NCI-H345 treated with DMSO at 0.1 percent for 48 hours (cell line): Measurements from ENCODE around the gene ZMYND12.
"Not testable (repeated sequence)": the region's sequence is repeated elsewhere in the genome, so short reads cannot be mapped to it uniquely, and the experiment has no call there.

ENCODE experiments used
- DNase-seq: peaks from one replicate; lab custom pipeline; 2025; ENCODE audit not compliant: unreplicated experiment; lab: John Stamatoyannopoulos, UW

ZMYND12 gene, protein sequence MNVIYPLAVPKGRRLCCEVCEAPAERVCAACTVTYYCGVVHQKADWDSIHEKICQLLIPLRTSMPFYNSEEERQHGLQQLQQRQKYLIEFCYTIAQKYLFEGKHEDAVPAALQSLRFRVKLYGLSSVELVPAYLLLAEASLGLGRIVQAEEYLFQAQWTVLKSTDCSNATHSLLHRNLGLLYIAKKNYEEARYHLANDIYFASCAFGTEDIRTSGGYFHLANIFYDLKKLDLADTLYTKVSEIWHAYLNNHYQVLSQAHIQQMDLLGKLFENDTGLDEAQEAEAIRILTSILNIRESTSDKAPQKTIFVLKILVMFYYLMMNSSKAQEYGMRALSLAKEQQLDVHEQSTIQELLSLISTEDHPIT

DNA sequence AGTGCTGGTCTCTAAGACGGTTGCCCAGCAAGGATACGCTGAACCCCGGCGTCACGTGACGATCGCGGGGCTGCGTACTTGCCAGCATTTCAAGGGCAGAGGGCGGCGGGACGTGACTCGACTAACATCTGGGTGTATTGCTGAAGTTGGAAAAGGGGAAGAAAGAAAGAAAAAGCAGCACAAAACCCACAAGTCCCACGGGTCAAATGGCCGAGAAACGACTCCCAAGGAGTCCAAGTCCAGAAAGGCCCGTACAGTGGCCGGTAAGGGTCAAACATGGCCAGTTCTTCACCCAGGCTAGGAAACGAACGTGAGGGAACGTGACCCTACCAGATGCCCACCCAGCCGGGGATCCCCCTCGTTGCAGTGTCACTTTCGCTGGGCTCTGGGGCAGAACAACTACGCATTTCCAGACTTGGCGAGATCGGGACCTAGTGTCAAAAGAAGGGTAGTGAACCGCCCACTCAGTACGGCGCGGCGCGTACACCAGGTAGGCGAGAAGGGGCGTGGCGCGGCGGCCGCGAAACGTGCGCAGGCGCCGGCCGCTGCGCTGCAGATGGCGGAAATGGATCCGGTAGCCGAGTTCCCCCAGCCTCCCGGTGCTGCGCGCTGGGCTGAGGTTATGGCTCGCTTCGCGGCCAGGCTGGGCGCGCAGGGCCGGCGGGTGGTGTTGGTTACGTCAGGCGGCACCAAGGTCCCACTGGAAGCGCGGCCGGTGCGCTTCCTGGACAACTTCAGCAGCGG is at the start of gene ZMYND12, which contains the start of gene PPCS:
Gene ZMYND12 (minus strand): TSS at position 13 of the 744 bp plus-strand sequence. CDS start 25 bp downstream, outside the sequence.
Gene PPCS (plus strand): TSS at position 534 of the 744 bp plus-strand sequence. CDS start 23 bp downstream, at position 557.
- DNase-seq = peak; percentile 68

DNA sequence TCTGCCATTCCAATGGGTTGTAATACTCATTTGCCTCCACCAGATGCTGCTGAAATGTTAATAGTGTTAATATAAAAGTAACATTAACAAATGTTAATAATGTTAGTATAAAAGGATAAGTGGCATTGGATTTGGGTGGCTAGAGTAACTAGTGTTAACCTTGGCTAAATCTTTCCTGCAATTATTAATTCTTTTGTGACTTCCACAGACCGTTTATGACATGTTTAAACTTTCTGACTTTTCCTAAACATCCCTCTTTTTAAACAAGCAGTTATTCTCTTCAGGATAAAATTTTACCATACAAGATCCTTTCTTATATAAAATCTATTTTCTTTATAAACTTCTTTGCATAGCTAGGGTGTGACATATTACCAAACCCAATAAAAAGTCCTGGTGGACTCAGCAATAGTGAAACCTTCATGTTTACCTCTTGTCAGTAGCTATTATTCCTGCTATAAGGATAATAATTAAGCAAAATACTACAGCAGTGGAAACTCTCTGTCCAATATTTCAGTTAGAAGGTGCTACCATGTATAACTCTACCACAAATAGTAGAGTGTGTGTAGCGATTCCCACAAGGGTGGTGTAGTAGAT is 48.8 kb upstream of the ZMYND12 start:
- no peak for DNase-seq

DNA sequence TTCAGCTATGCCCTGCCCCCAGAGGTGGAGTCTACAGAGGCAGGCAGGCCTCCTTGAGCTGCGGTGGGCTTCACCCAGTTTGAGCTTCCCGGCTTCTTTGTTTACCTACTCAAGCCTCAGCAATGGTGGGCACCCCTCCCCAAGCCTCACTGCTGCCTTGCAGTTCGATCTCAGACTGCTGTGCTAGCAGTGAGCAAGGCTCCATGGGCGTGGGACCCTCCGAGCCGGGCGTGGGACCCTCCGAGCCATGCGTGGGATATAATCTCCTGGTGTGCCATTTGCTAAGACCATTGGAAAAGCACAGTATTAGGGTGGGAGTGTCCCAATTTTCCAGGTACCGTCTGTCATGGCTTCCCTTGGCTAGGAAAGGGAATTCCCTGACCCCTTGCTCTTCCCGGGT is 46.2 kb upstream of the ZMYND12 start:
- DNase-seq = not testable (repeated sequence)

DNA sequence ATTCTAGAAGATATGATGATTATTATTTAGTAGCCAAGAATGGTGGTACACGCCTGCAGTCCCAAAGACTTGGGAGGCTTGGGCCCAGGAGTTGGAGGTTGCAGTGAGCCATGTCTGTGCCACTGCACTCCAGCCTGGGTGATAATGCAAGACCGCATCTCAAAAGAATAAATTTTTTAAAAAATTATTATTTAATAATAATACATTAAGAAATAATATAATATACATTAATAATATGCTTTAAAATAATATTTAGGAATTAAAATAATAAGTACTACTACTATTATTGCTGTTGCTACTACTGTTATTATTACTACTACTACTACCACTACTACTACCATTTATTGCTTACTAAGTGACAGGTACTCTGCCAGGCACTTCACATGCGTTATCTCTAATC is 34.4 kb upstream of the ZMYND12 start:
- no peak for DNase-seq

DNA sequence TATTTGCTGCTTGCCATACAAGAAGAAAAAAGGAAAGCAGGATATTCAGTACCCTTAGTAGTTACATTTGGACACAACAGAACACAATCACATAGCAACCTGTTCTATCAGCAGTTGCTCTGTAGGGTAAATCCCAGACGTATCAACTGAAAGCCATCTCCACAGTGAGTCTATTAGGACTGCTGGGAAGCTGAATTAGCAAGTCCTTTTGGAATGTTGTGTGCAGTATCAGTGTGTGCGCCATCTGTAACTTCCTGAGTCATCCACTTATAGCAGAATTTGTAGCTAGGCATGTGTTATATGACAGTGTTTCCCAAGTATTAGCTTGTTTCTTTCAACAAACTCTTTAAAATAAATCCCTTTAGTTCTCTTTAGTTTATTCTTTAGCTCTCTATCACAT is 28.6 kb upstream of the ZMYND12 start:
- DNase-seq = no peak

DNA sequence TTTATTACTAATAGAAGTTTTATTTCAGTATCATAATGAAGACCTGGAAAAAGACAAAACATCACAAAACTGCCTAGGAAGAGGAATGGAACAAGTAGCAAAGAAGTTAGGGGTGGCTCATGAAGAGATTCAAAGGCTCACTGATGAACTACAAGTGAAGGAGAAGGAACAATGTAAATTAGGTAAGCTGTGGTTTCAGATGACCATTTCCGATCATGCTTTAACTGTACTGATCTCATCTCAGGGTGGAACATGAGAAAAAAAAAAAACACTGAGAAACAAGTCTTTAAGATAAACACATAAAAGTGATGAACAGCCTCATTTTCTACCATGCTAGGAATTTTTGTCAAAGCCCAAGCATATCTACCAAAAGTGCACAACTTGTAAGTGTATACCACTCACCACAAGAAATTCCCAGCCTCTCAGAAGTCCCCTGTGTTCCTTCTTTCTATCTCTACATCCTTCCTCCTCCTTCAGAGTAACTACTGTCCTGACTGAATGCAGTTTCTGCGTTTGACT is 26.9 kb upstream of the ZMYND12 start:
- no peak for DNase-seq

DNA sequence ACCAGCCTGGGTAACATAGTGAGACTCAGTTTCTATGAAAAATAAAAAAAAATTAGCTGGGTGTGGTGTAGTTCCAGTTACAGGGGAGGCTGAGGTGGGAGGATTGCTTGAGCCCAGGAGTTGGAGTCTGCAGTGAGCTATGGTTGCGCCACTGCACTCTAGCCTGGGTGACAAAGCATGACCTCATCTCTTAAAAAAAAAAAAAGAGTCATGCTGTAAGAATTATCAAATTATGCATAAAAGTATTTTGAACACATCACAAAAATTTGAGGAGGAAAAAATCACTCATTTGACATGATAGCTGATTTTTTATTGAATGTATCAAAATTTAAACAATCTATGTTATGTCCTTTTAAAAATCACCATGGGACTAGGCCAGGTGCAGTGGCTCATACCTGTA is 25.1 kb upstream of the ZMYND12 start:
- DNase-seq = no peak

DNA sequence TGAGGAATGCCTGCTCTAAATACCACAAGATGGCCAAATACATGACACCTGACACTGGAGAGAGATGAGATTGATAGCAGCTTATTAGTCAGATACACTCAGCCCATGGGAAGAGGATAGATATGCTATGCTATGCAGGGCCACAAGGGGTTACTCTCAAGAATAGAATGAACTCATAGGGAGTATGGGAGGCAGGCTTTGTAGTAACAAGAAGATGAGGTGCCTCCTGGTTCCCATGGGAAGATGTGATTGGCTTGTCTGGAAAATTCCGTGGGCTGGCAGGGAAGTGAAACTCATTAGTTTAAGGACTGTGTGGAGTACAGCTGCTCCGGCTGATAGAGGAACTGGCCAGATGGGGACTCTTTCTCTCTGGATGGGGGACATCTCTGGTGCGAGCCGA is 23.8 kb upstream of the ZMYND12 start:
- no peak for DNase-seq

DNA sequence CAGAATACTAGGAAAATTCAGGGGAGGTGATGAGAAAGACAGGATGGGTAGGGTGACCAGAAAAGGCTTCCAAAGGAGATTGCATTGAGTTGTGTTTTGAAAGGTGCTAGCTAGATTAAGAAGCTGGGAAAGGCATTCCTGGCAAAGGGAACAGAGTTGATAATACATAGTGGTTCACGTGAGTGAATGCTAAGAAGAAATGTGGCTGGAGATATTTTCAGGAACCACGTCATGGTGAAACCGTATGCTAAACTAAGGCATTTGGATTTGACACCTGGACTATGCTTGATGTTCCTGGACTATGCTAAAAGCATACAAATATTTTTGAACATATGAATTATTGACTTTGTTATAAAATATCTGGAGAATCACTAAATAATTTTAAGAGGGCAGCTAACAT is 22.0 kb upstream of the ZMYND12 start:
- DNase-seq = no peak

DNA sequence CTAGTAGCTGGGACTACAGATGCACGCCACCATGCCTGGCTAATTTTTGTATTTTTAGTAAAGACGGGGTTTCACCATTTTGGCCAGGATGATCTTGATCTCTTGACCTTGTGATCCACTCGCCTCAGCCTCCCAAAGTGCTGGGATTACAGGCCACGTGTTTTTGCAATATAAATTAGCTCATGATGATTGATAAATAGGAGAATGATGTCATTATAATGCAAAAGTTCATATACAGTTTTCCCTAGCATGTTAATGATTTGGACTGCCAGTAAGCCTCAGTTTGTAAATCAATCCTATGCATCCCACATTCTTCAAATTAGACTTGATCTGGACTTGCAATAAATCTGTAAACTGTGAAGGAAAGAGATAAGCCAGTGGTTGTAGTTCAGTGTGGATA is 21.5 kb upstream of the ZMYND12 start:
- DNase-seq = not testable (repeated sequence)

DNA sequence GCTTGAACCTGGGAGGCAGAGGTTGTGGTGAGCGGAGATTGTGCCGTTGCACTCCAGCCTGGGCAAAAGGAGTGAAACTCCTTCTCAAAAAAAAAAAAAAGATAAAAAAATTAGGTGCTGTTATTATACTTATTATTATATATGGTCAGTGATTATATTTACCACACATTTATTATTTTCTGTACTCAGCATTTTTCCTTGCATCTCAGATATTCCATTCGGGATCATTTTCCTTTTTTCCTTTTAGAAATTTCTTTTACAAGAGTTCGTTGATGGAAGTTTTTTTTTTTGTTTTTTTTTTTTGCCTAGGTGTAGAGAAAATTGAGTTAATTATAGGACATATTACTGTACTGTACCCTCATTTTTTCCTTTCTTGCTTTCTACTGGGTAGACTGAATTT is 20.8 kb upstream of the ZMYND12 start:
- no peak for DNase-seq

DNA sequence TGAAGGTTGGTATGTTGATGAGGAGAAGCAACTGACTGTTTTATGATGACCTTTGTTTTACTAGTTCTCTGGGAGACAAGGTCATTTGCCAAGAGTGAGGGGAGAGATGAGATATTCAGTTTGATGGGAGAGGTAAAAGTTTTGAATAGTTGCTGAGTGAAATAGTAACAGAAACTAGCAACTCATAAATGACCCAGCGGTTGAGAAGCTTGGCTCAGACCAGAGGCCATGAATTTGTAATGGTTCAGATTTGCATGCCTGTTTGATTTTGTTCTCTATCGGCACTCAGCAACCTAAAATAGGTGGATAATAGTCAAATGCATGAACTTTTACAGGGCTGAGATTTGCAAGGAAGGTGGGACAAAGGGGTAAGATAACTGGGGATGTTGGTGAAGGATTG is 13.9 kb upstream of the ZMYND12 start:
- DNase-seq = no peak

DNA sequence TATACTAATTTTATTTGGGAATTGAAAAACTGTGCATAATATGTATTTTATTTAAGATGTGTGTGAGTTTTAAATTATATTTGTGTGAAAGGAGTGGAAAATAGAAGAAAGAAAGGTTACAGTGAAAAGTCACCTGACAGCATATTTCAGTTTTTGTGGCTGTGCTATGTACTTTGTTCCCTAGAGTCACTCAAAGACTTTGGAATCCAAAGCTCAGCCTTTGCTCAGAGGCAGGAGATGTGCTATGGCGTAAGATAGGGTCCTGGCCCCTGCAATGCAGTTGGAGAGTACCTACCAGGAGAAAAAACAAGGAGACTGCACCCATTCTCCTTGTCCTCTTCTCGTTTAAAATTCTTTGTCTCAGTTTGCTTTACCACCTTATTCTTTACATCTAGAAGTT is 10.2 kb upstream of the ZMYND12 start:
- no peak for DNase-seq

DNA sequence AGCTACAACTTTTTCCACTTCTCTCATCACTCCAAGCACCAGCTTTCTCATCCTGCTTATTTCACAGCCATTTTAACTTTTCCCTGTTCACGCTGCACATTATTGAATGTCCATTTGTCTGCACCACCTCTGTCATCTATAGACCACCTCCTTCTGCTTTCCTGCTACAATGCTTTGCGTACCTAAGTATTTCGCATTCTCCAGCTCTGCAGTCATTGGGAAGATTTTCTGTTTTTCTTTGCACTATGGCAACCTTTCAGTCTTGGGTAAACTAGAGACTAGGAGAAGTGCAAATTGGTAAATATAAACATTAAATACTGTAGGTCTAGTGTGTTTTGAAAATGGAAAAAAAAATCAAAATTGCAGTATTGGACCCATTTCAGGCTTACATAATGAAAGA is 8.1 kb upstream of the ZMYND12 start:
- no peak for DNase-seq

DNA sequence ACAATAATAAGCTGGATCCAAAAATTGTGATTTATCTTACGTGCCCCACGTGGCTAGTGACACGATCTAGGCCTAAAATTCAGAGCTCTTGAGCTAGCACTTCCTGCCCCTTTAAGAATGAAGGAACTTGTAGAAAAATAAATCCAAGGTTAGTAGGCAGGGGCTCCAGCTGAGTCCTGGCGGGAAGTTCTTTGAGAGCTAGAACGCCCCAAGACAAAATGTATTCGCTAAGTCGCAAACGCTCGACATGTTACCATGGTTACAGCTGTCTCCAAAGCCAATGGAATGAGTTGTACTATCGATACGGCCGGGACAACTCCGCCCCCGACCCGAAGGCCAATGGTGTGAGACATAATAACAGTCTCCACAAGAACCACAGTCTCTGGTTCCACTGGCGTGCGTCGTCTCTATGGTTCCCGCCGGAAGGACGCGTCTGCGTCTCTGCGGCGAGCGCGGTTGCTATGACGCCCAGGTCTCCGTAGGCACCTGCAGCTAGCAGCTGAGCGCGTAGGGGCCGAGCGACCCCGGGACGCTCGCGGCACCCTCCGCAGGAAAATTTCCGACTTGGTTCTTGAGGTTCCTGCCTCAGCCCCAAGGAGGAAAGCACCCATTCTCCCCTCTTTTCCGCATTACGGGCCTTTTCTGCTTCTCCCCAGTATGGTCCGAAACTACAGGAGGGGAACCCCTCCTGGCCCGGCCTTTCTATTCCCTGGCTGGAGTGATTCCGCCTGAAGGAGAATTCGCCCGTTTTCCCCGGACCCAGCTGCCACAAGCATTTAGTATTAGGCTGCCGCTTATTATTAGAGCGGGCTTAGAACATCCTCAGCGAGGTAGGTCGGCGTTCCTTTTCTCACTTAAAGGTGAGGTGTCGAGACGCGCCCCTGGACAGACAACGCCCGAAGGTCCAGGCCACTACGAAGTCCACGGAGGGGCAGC is 7.3 kb upstream of the ZMYND12 start, which contains the start of gene CCDC30:
Gene CCDC30 (plus strand): TSS at position 459 of the 936 bp plus-strand sequence. CDS start 17,266 bp downstream, outside the sequence.
- DNase-seq = peak; percentile 99

DNA sequence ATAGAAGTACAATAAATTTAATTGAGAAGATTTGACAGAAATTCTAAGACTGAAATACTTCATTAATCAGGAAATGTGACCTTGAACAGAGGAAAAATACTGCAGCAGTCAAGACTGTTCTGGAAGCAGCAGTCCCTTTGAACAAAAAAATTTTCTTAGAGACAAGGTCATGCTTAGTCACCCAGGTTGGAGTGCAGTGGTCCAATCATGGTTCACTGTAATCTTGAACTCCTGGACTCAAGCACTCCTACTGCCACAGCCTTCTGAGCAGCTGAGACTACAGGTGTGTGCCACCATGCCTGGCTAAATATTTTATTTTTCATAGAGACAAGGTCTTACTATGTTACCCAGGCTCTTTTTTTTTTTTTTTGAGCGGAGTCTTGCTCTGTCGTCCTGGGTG is 5.4 kb upstream of the ZMYND12 start:
- DNase-seq = no peak

DNA sequence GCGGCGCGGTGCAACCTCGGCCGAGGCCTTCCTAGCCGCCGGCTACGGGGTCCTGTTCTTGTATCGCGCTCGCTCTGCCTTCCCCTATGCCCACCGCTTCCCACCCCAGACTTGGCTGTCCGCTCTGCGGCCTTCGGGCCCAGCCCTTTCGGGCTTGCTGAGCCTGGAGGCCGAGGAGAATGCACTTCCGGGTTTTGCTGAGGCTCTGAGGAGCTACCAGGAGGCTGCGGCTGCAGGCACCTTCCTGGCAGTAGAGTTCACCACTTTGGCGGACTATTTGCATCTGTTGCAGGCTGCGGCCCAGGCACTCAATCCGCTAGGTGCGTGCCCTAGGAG is 900 bp upstream of the ZMYND12 start:
- DNase-seq = peak; percentile 47

DNA sequence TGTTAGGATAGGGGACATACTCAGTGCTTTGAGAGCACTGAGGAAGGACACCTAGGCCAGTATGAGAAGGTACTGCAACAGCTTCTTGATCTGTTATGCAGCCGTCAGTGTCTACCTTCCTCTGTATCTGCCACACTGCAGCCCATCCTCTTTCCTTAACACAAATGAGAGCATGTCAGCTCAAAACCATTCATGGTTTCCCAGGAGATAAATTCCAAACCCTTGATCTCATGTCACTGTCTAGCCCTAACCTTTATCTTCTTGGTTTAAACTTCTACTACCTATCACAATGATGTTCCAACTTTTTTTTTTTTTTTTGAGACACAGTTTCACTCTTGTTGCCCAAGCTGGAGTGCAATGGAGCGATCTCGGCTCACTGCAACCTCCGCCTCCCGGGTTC is 1.4 kb downstream of the ZMYND12 start:
- no peak for DNase-seq

DNA sequence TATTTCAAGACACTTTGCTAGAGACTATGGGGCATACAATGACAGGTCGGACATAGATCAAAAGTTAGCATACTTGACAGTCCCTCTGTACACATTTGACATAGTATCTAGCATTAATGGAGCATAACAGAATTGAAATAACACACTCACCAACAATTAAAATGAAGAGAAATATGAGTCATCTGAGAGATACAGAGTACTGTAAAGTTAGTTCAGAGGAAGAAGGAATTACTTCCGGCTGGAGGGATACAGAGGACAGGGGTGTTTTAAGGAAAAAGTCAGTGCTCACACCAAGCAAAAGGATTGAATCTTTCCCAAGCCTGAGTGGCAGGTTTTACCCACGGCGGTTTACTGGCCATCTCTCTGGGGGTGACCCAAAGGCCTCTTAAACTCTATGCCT is 2.4 kb downstream of the ZMYND12 start:
- DNase-seq = no peak

DNA sequence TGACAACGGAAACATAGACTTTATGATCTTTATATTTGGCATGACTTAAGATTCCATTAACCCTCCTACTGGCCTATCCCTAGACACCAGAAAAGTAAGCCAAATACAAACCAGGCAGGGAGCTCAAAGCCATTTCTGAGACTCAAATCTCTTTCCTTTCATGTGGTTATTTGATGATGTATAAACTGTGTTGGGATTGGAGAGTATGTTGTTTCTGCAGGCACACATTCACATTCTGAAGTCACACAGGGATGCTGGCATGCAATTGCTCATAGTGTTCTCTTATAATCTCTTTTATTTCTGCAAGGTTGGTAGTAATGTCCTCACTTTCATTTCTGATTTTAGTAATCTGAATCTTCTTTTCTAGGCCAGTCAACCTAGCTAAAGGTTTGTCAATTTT is 5.8 kb downstream of the ZMYND12 start:
- no peak for DNase-seq

DNA sequence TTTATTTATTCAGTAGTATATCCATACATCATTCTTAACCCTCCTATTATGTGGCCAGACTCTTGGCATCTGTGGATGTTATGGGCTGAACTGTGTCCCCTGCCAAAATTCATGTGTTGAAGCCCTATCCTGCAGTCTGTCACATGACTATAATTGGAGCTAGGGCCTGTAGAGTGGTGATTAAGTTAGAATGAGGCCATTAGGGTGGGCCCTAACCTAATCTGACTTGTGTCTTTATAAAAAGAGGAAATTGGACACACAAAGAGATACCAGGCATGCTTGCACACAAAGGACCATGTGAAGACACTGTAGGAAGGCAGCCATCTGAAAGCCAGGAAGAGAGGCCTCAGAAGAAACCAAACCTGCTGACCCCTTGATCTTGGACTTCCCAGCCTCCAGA is 6.6 kb downstream of the ZMYND12 start:
- DNase-seq = no peak
